ENCODE data around the gene BARHL2. TPM values are rescaled to one million over a fixed set of nuclear protein-coding genes. Genes with fewer than 3 reads are reported as not detected.

Gene BARHL2
- total RNA-seq, 1 experiment from 2014 or later: not detected

GRCh38 chr1:90714521-90714951 is 2.6 kb downstream of the BARHL2 start:
- H3K4me1 ChIP-seq (ENCODE audit: control insufficient read depth in 1 of 2, insufficient read depth in 2 of 2, low read length in 2 of 2): no peaks in the 10 kb centered on the region
- no peaks in the 10 kb centered on the region for H3K79me2 ChIP-seq (ENCODE audit: insufficient read depth, low read length)
- POLR2A ChIA-PET: no interaction called here
- BruUV-seq (replicated peaks): no TSS peak
- intact Hi-C loops (cut with micrococcal nuclease): no loop called here
- peaks cover 25% of the 10 kb centered on the region for H3K27me3 ChIP-seq (ENCODE audit: insufficient read depth, low read length)
- no peaks in the 10 kb centered on the region for H3K36me3 ChIP-seq (ENCODE audit: control insufficient read depth in 1 of 2, insufficient read depth in 2 of 2, low read length in 2 of 2)
- no peak overlapping the region for H3K9ac ChIP-seq (ENCODE audit: low read length)
- no peaks in the 10 kb centered on the region for H3K9me2 ChIP-seq (ENCODE audit: insufficient read depth)
- no peak for TF ChIP-seq SIN3A (IDR thresholded peaks at IDR 0.05; ENCODE audit: low read depth)
- TF ChIP-seq CBX3 (IDR thresholded peaks at IDR 0.05; ENCODE audit: low read depth): no peak
- no peak for TF ChIP-seq CEBPB (IDR thresholded peaks at IDR 0.05; ENCODE audit: low read depth)
- no peak for TF ChIP-seq POLR2AphosphoS5 (IDR thresholded peaks at IDR 0.05; ENCODE audit: low read depth, low read length)
- TF ChIP-seq RAD21 (IDR thresholded peaks at IDR 0.05; ENCODE audit: low read depth): no peak
- TF ChIP-seq EZH2phosphoT487 (IDR thresholded peaks at IDR 0.05; ENCODE audit: borderline replicate concordance): no peak
- no peak for TF ChIP-seq MAX (IDR thresholded peaks at IDR 0.05)
- TF ChIP-seq ZFX (IDR thresholded peaks at IDR 0.05): no peak
- TF ChIP-seq ELF1 (IDR thresholded peaks at IDR 0.05; ENCODE audit: borderline replicate concordance, low read depth): no peak
- no peak for TF ChIP-seq CTCF (IDR thresholded peaks at IDR 0.05 in 2 of 3, conservative IDR thresholded peaks at IDR 0.05 in 1 of 3; ENCODE audit: borderline replicate concordance in 1 of 3, insufficient read depth in 1 of 3, low read depth in 2 of 3, low read length in 2 of 3)
- TF ChIP-seq SRF (IDR thresholded peaks at IDR 0.05; ENCODE audit: low read depth): no peak
- TF ChIP-seq EGR1 (IDR thresholded peaks at IDR 0.05; ENCODE audit: low read depth): no peak
- no peak overlapping the region for H3K4me3 ChIP-seq (replicated peaks in 1 of 2; ENCODE audit: low read depth in 1 of 2, low read length in 2 of 2)
- no peak overlapping the region for H3K4me2 ChIP-seq (ENCODE audit: low read length)
- no peak overlapping the region for H2AFZ ChIP-seq (ENCODE audit: low read depth, low read length, poor library complexity, severe bottlenecking)
- no peak overlapping the region for H3K27ac ChIP-seq (ENCODE audit: low read depth, low read length)
- no peaks in the 10 kb centered on the region for H4K20me1 ChIP-seq (ENCODE audit: insufficient read depth)
- H3K9me3 ChIP-seq (ENCODE audit: control insufficient read depth in 1 of 2, insufficient read depth in 1 of 2, low read depth in 1 of 2, low read length in 2 of 2): no peaks in the 10 kb centered on the region
- RAD21 ChIA-PET (ENCODE audit: low non-redundant PET in 1 of 2, low total read pairs in 2 of 2, uncharacterized antibody in 2 of 2, unreplicated experiment in 2 of 2): no interaction called here
- CTCF ChIA-PET: no interaction called here
- ATAC-seq (no peak), DNase-seq (ENCODE audit: low read depth, low spot score) (no peak)
